ENCODE data around the gene CTLA4.
"Not testable (repeated sequence)": the region's sequence is repeated elsewhere in the genome, so short reads cannot be mapped to it uniquely, and the experiment has no call there.

Gene CTLA4

GRCh38 chr2:203880557-203881125, 13.1 kb downstream of the CTLA4 start:
- TF ChIP-seq CTCF (IDR thresholded peaks at IDR 0.05; ENCODE audit: low read depth, low read length) (no peak), EZH2phosphoT487 (IDR thresholded peaks at IDR 0.05; ENCODE audit: low read depth) (no peak)

GRCh38 chr2:203881185-203881584, 13.6 kb downstream of the CTLA4 start:
- H3K4me1 ChIP-seq (ENCODE audit: low read length); H3K9me3 ChIP-seq (ENCODE audit: insufficient read depth, low read length); H3K27ac ChIP-seq (ENCODE audit: low read length); H3K79me2 ChIP-seq (ENCODE audit: low read length); H3K4me3 ChIP-seq (ENCODE audit: low read length); H2AFZ ChIP-seq (ENCODE audit: low read depth, low read length); H3K4me2 ChIP-seq (ENCODE audit: low read length); H3K9ac ChIP-seq (ENCODE audit: low read length); H4K20me1 ChIP-seq (ENCODE audit: insufficient read depth, low read length); H3K36me3 ChIP-seq (replicated peaks; ENCODE audit: low read depth, low read length): not testable (repeated sequence)
- 0 out of 2 replicates have a peak, but pooled peaks cover 10% of the 10 kb centered on the region for H3K27me3 ChIP-seq (ENCODE audit: low read depth, low read length)

More at GRCh38 chr2:203880557-203881125, 13.1 kb downstream of the CTLA4 start:
- Histone ChIP-seq H3K79me2 (ENCODE audit: low read length) (no peaks in the 10 kb centered on the region), H3K4me1 (ENCODE audit: low read length) (no peaks in the 10 kb centered on the region), H3K9me3 (ENCODE audit: insufficient read depth, low read length) (no peaks in the 10 kb centered on the region), H3K27ac (ENCODE audit: low read length) (no peak overlapping the region), H2AFZ (ENCODE audit: low read depth, low read length) (no peak overlapping the region), H4K20me1 (ENCODE audit: insufficient read depth, low read length) (no peaks in the 10 kb centered on the region), H3K4me2 (ENCODE audit: low read length) (no peak overlapping the region), H3K4me3 (ENCODE audit: low read length) (no peak overlapping the region), H3K9ac (ENCODE audit: low read length) (no peak overlapping the region), H3K27me3 (ENCODE audit: low read depth, low read length) (0 out of 2 replicates have a peak, but pooled peaks cover 10% of the 10 kb centered on the region), H3K36me3 (replicated peaks; ENCODE audit: low read depth, low read length) (no peaks in the 10 kb centered on the region)

GRCh38 chr2:203882551-203882950, 15.0 kb downstream of the CTLA4 start:
- H3K4me1 ChIP-seq (ENCODE audit: low read length) = 0 out of 2 replicates have a peak, but pooled peaks cover 4% of the 10 kb centered on the region
- H3K27me3 ChIP-seq (ENCODE audit: low read depth, low read length) = 0 out of 2 replicates have a peak, but pooled peaks cover 8% of the 10 kb centered on the region
- H2AFZ ChIP-seq (ENCODE audit: low read depth, low read length) = no peak overlapping the region
- H3K36me3 ChIP-seq (replicated peaks; ENCODE audit: low read depth, low read length) = no peaks in the 10 kb centered on the region
- H3K9me3 ChIP-seq (ENCODE audit: insufficient read depth, low read length) = no peaks in the 10 kb centered on the region
- no peak overlapping the region for H3K4me2 ChIP-seq (ENCODE audit: low read length)
- no peak for TF ChIP-seq EZH2phosphoT487 (IDR thresholded peaks at IDR 0.05; ENCODE audit: low read depth)
- no peak for TF ChIP-seq CTCF (IDR thresholded peaks at IDR 0.05; ENCODE audit: low read depth, low read length)
- no peak overlapping the region for H3K4me3 ChIP-seq (ENCODE audit: low read length)
- H3K9ac ChIP-seq (ENCODE audit: low read length) = no peak overlapping the region
- no peaks in the 10 kb centered on the region for H3K79me2 ChIP-seq (ENCODE audit: low read length)
- H4K20me1 ChIP-seq (ENCODE audit: insufficient read depth, low read length) = no peaks in the 10 kb centered on the region
- no peak overlapping the region for H3K27ac ChIP-seq (ENCODE audit: low read length)

- H3K27me3 ChIP-seq (ENCODE audit: low read depth, low read length) = no peaks in the 10 kb centered on the region
- H3K9ac ChIP-seq (ENCODE audit: low read length) = no peak overlapping the region
- H3K4me2 ChIP-seq (ENCODE audit: low read length) = no peak overlapping the region
- no peaks in the 10 kb centered on the region for H3K36me3 ChIP-seq (replicated peaks; ENCODE audit: low read depth, low read length)
- H4K20me1 ChIP-seq (ENCODE audit: insufficient read depth, low read length) = no peaks in the 10 kb centered on the region
- peaks cover 22% of the 10 kb centered on the region for H3K4me1 ChIP-seq (ENCODE audit: low read length)
- H3K4me3 ChIP-seq (ENCODE audit: low read length) = no peak overlapping the region
- TF ChIP-seq CTCF (IDR thresholded peaks at IDR 0.05; ENCODE audit: low read depth, low read length) (no peak), EZH2phosphoT487 (IDR thresholded peaks at IDR 0.05; ENCODE audit: low read depth) (no peak)
- no peaks in the 10 kb centered on the region for H3K79me2 ChIP-seq (ENCODE audit: low read length)
- no peak overlapping the region for H2AFZ ChIP-seq (ENCODE audit: low read depth, low read length)
- no peak overlapping the region for H3K27ac ChIP-seq (ENCODE audit: low read length)
- H3K9me3 ChIP-seq (ENCODE audit: insufficient read depth, low read length) = no peaks in the 10 kb centered on the region
These were observed 19.1 kb downstream of the CTLA4 start for GRCh38 chr2:203886661-203887151.
